ENCODE measurements around the gene STARD5.

- TF ChIP-seq POLR2A (IDR thresholded peaks at IDR 0.05): no peak
- TF ChIP-seq CTCF (IDR thresholded peaks at IDR 0.05): no peak
- TF ChIP-seq EP300 (IDR thresholded peaks at IDR 0.05): no peak
- no peak for TF ChIP-seq POLR2AphosphoS5 (IDR thresholded peaks at IDR 0.05)
Measured at GRCh38 chr15:81322676-81323253, 1.2 kb downstream of the STARD5 start.
